ENCODE measurements around the gene DPF3. TPM values are rescaled to one million over a fixed set of nuclear protein-coding genes. Genes with fewer than 3 reads are reported as not detected.

Gene DPF3
- total RNA-seq, 1 donor from 2014 or later: 0.86 TPM

GRCh38 chr14:72882463-72882862 lies 11.4 kb downstream of the DPF3 start:
- no peak for DNase-seq (ENCODE audit: low read depth)
- H3K4me3 ChIP-seq (ENCODE audit: low read depth, low read length): no peak overlapping the region
- TF ChIP-seq, protein P1, sequence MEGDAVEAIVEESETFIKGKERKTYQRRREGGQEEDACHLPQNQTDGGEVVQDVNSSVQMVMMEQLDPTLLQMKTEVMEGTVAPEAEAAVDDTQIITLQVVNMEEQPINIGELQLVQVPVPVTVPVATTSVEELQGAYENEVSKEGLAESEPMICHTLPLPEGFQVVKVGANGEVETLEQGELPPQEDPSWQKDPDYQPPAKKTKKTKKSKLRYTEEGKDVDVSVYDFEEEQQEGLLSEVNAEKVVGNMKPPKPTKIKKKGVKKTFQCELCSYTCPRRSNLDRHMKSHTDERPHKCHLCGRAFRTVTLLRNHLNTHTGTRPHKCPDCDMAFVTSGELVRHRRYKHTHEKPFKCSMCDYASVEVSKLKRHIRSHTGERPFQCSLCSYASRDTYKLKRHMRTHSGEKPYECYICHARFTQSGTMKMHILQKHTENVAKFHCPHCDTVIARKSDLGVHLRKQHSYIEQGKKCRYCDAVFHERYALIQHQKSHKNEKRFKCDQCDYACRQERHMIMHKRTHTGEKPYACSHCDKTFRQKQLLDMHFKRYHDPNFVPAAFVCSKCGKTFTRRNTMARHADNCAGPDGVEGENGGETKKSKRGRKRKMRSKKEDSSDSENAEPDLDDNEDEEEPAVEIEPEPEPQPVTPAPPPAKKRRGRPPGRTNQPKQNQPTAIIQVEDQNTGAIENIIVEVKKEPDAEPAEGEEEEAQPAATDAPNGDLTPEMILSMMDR (conservative IDR thresholded peaks at IDR 0.05; ENCODE audit: low read depth, low read length): no peak

DNA sequence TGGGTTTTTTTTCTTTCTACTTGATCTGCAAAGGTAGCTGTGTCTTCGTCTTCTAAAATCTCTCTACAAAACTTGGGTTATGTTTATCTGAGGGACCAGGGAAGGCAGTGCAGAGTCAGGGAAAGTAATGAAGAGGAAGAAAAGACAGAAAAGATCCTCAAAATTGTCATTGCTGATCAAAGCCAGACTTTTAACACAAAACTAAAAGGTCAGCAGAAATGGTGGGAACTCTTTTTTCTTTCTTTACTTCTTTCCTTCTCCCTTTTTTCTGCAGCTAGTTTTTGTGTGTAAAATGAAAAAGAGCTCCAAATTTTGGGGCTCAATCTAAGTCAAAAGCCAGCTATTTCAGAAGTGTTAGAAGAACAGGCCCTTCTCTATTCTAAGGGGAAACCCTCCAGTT lies 11.9 kb downstream of the DPF3 start:
- H3K4me3 ChIP-seq (ENCODE audit: low read depth, low read length): no peak overlapping the region
- TF ChIP-seq, protein P1 (conservative IDR thresholded peaks at IDR 0.05; ENCODE audit: low read depth, low read length): no peak
- DNase-seq (ENCODE audit: low read depth): no peak

- TF ChIP-seq, protein P1 (conservative IDR thresholded peaks at IDR 0.05; ENCODE audit: low read depth, low read length): no peak
- DNase-seq (ENCODE audit: low read depth): no peak
- H3K4me3 ChIP-seq (ENCODE audit: low read depth, low read length): no peak overlapping the region
Observed at GRCh38 chr14:72881543-72881942, 12.4 kb downstream of the DPF3 start.

DNA sequence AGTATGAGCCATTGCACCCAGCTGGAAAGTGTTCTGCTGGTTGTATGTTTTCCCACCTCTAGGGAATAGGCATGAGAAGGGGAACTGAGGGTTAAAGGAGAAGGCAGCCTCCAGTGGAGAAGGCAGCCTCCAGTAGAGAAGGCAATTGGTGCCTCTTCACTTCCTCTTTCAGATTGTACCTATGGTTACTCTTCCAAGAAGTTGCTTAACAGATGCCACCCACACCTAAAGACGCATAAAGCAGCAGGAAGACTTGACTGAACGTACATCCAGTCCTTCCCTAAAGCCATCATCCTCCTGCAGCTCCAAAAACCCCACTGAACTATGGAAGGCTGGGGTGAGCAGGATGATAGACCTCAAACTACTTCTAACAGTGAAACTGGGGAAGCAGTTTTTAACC lies 13.1 kb downstream of the DPF3 start:
- no peak overlapping the region for H3K4me3 ChIP-seq (ENCODE audit: low read depth, low read length)
- TF ChIP-seq, protein P1 (conservative IDR thresholded peaks at IDR 0.05; ENCODE audit: low read depth, low read length): no peak
- no peak for DNase-seq (ENCODE audit: low read depth)

GRCh38 chr14:72880164-72880563 lies 13.7 kb downstream of the DPF3 start:
- no peak overlapping the region for H3K4me3 ChIP-seq (ENCODE audit: low read depth, low read length)
- DNase-seq (ENCODE audit: low read depth): no peak
- TF ChIP-seq, protein P1 (conservative IDR thresholded peaks at IDR 0.05; ENCODE audit: low read depth, low read length): no peak

- no peak for DNase-seq (ENCODE audit: low read depth)
- TF ChIP-seq, protein P1 (conservative IDR thresholded peaks at IDR 0.05; ENCODE audit: low read depth, low read length): no peak
- H3K4me3 ChIP-seq (ENCODE audit: low read depth, low read length): no peak overlapping the region
Observed at GRCh38 chr14:72879431-72879830, 14.5 kb downstream of the DPF3 start.

DNA sequence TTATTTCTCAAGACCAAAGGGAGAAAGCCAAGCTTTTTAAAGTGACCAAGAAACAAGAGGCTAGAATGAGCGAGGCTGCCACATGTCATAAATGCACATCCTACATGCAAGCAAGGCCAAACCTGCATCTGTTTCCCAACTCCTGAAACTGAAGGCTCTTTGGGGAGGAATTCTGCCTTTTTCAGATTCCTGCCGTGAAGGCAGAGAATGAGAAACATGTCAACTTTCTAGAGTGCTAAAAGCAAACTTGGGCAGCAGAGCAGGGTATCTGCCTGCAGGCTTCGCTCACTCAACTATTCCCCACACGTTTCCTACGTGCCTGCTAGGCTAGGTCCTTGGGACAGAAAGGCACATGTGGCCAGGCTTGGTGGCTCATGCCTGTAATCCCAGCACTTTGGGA lies 15.2 kb downstream of the DPF3 start:
- no peak overlapping the region for H3K4me3 ChIP-seq (ENCODE audit: low read depth, low read length)
- TF ChIP-seq, protein P1 (conservative IDR thresholded peaks at IDR 0.05; ENCODE audit: low read depth, low read length): no peak
- DNase-seq (ENCODE audit: low read depth): no peak

Measured in epithelial cell of proximal tubule (primary cell).